Central memory CD8-positive, alpha-beta T cell (primary cell): ENCODE measurements around the gene ZDHHC17.

Source experiments
- ATAC-seq: fragments of 150-1000 bp; cut with Tn5 transposase; replicated peaks from 2 replicates; pipeline ENCODE4 v1.10.0; 2022; ENCODE audit warnings: mild to moderate bottlenecking, moderate FRiP score, moderate number of reproducible peaks; ENCODE audit not compliant: poor library complexity, severe bottlenecking; ENCODE audit errors: extremely low read depth
- DNase-seq, 2 donors: peaks; one replicate each; pipeline ENCODE4 v3.0.0; 2021; ENCODE audit warnings: low spot score in 2 of 2
- H3K27ac Mint-ChIP-seq: one replicate; pipeline ENCODE4 v1.8.0; 2022; ENCODE audit warnings: low read depth, mild to moderate bottlenecking, moderate library complexity, mixed read lengths
- H3K27me3 Mint-ChIP-seq: one replicate; pipeline ENCODE4 v1.8.0; 2022; ENCODE audit warnings: mixed read lengths
- H3K36me3 Mint-ChIP-seq: one replicate; pipeline ENCODE4 v1.8.0; 2022; ENCODE audit warnings: mild to moderate bottlenecking, moderate library complexity, mixed read lengths; ENCODE audit not compliant: insufficient read depth
- H3K4me1 Mint-ChIP-seq: one replicate; pipeline ENCODE4 v1.8.0; 2022; ENCODE audit warnings: mixed read lengths
- H3K4me3 Mint-ChIP-seq: one replicate; pipeline ENCODE4 v1.8.0; 2022; ENCODE audit warnings: mild to moderate bottlenecking, moderate library complexity, mixed read lengths
- H3K9me3 Mint-ChIP-seq: one replicate; pipeline ENCODE4 v1.8.0; 2022; ENCODE audit warnings: mixed read lengths

The ZDHHC17 gene

GRCh38 chr12:76874491-76875190, 110.7 kb downstream of the ZDHHC17 start:
- H3K36me3 Mint-ChIP-seq: peaks cover 2% of the 10 kb centered on the region
- H3K4me1 Mint-ChIP-seq: peaks cover 11% of the 10 kb centered on the region
- no peak overlapping the region for H3K27ac Mint-ChIP-seq
- DNase-seq (no peak), ATAC-seq (no peak)
- H3K9me3 Mint-ChIP-seq: no peaks in the 10 kb centered on the region
- peaks cover 81% of the 10 kb centered on the region for H3K27me3 Mint-ChIP-seq
- no peak overlapping the region for H3K4me3 Mint-ChIP-seq

- no peaks in the 10 kb centered on the region for H3K9me3 Mint-ChIP-seq
- no peak for DNase-seq
- no peak for ATAC-seq
- no peaks in the 10 kb centered on the region for H3K36me3 Mint-ChIP-seq
- no peak overlapping the region for H3K27ac Mint-ChIP-seq
- peaks cover 11% of the 10 kb centered on the region for H3K4me1 Mint-ChIP-seq
- H3K27me3 Mint-ChIP-seq: peaks cover 86% of the 10 kb centered on the region
- H3K4me3 Mint-ChIP-seq: no peak overlapping the region
Measured at GRCh38 chr12:76876696-76877229, 112.8 kb downstream of the ZDHHC17 start.

GRCh38 chr12:76878099-76878898, 114.4 kb downstream of the ZDHHC17 start:
- Mint-ChIP-seq H3K27ac (no peak overlapping the region), H3K4me1 (peaks cover 11% of the 10 kb centered on the region), H3K9me3 (no peaks in the 10 kb centered on the region), H3K27me3 (peaks cover 83% of the 10 kb centered on the region), H3K36me3 (no peaks in the 10 kb centered on the region), H3K4me3 (peak overlapping the region; percentile 85)
- no peak for DNase-seq
- peak; percentile 15 for ATAC-seq

GRCh38 chr12:76878899-76879709, 115.2 kb downstream of the ZDHHC17 start, which contains the start of gene CSRP2:
Gene CSRP2, minus strand, starts transcription at chr12:76879019. Its CDS starts 12,759 bp downstream, at chr12:76866260.
- H3K9me3 Mint-ChIP-seq: no peaks in the 10 kb centered on the region
- H3K27ac Mint-ChIP-seq: no peak within 1 kb of the TSS
- H3K36me3 Mint-ChIP-seq: no peaks in the 10 kb centered on the region
- H3K4me3 Mint-ChIP-seq: peak within 1 kb of the TSS; percentile 85
- DNase-seq: no peak
- ATAC-seq: peak; percentile 53
- peaks cover 85% of the 10 kb centered on the region for H3K27me3 Mint-ChIP-seq
- H3K4me1 Mint-ChIP-seq: peaks cover 11% of the 10 kb centered on the region

GRCh38 chr12:76879710-76880518, 116.0 kb downstream of the ZDHHC17 start:
- no peak for ATAC-seq
- H3K4me1 Mint-ChIP-seq: peaks cover 11% of the 10 kb centered on the region
- no peak overlapping the region for H3K27ac Mint-ChIP-seq
- no peak for DNase-seq
- H3K27me3 Mint-ChIP-seq: peaks cover 78% of the 10 kb centered on the region
- H3K4me3 Mint-ChIP-seq: peak overlapping the region; percentile 74
- H3K36me3 Mint-ChIP-seq: no peaks in the 10 kb centered on the region
- no peaks in the 10 kb centered on the region for H3K9me3 Mint-ChIP-seq

DNA sequence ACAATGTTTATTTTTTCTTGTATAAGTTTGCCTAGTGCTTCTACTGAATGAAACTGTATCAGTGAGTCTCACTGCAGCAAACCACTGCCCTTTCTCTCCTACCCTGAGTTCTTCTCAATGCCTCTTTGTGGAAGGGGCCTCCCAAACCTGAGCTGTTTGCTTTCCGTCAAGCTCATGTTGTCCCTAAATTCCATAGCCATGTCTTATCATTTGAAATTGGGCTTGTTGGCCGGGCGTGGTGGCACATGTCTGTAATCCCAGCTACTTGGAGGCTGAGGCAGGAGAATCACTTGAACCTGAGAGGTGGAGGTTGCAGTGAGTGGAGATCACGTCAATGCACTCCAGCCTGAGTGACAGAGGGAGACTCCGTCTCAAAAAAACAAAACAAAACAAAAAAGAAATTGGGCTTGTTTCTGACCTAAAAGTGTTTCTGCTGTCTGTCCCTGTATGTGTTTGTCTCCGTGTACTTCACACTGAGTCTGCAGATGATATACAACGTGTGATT, 116.7 kb downstream of the ZDHHC17 start:
- Mint-ChIP-seq H3K9me3 (no peaks in the 10 kb centered on the region), H3K4me1 (peaks cover 11% of the 10 kb centered on the region), H3K27ac (no peak overlapping the region), H3K4me3 (peak overlapping the region; percentile 3), H3K36me3 (no peaks in the 10 kb centered on the region), H3K27me3 (peaks cover 71% of the 10 kb centered on the region)
- no peak for ATAC-seq
- DNase-seq: no peak

DNA sequence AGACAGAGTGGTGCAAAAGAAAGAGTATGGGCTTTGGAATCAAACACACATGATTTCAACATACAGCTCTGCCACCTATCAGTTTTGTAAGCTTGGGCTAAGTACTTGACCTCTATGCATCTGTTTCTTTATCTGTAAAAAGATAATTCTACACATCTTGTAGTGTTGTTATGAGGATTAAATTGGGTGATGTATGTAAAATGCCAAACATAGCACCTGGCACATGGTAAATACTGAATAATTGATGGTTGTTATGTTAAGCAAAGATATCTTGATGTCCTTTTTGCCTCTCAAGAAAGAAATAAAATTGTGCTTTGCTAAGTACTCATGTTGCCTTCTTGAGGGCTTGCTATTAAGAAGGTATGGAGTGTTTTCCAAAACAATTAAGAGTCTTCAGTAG, 117.2 kb downstream of the ZDHHC17 start:
- Mint-ChIP-seq H3K36me3 (no peaks in the 10 kb centered on the region), H3K27ac (no peak overlapping the region), H3K4me1 (peaks cover 11% of the 10 kb centered on the region), H3K4me3 (no peak overlapping the region), H3K27me3 (peaks cover 65% of the 10 kb centered on the region), H3K9me3 (no peaks in the 10 kb centered on the region)
- DNase-seq (no peak), ATAC-seq (no peak)

- no peaks in the 10 kb centered on the region for H3K36me3 Mint-ChIP-seq
- peaks cover 53% of the 10 kb centered on the region for H3K27me3 Mint-ChIP-seq
- no peak overlapping the region for H3K27ac Mint-ChIP-seq
- no peak for DNase-seq
- peaks cover 11% of the 10 kb centered on the region for H3K4me1 Mint-ChIP-seq
- no peaks in the 10 kb centered on the region for H3K9me3 Mint-ChIP-seq
- no peak for ATAC-seq
- H3K4me3 Mint-ChIP-seq: no peak overlapping the region
Measured at GRCh38 chr12:76882367-76882766, 118.5 kb downstream of the ZDHHC17 start.

GRCh38 chr12:76883151-76883550, 119.2 kb downstream of the ZDHHC17 start:
- Mint-ChIP-seq H3K4me1 (peaks cover 11% of the 10 kb centered on the region), H3K36me3 (no peaks in the 10 kb centered on the region), H3K9me3 (no peaks in the 10 kb centered on the region), H3K27me3 (peaks cover 49% of the 10 kb centered on the region), H3K4me3 (no peak overlapping the region), H3K27ac (no peak overlapping the region)
- no peak for ATAC-seq
- no peak for DNase-seq

- H3K4me1 Mint-ChIP-seq: peaks cover 5% of the 10 kb centered on the region
- no peak for ATAC-seq
- no peak for DNase-seq
- peaks cover 49% of the 10 kb centered on the region for H3K27me3 Mint-ChIP-seq
- H3K9me3 Mint-ChIP-seq: no peaks in the 10 kb centered on the region
- no peaks in the 10 kb centered on the region for H3K36me3 Mint-ChIP-seq
- no peak overlapping the region for H3K4me3 Mint-ChIP-seq
- H3K27ac Mint-ChIP-seq: no peak overlapping the region
Measured at GRCh38 chr12:76883811-76884210, 119.9 kb downstream of the ZDHHC17 start.

DNA sequence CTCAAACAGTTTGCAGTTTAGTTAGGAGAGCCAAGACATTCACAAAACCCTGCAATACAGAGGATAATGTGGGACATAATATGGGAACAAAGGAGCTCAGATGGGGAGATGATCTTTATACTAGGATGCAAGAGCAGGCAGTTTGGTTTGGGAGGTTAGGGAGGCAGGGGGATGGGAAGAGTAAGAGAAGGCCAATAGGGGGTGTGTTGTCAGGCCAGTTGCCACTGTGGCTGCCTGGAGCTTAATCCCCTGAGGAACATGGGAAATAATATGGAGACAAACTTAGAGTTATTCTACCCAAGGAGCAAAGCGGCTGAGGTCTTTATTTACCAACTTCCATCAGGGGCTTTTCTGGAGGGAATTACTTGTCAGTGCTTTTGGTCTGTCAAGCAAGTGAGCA, 124.9 kb downstream of the ZDHHC17 start:
- Mint-ChIP-seq H3K4me1 (no peaks in the 10 kb centered on the region), H3K9me3 (no peaks in the 10 kb centered on the region), H3K36me3 (no peaks in the 10 kb centered on the region), H3K27ac (no peak overlapping the region), H3K4me3 (no peak overlapping the region), H3K27me3 (peaks cover 54% of the 10 kb centered on the region)
- DNase-seq (no peak), ATAC-seq (no peak)
